HEK293 (cell line): Measurements from ENCODE around the gene C1QL2.

Experiments used
- CTCF ChIA-PET: fragments of 350-600 bp; formaldehyde crosslinking; extraction: SDS; loops from one replicate; lab custom pipeline; 2021; ENCODE audit warnings: antibody characterized with exemption; lab: Yijun Ruan, JAX
- POLR2A ChIA-PET: fragments of 300-600 bp; formaldehyde crosslinking; extraction: SDS; loops from one replicate; lab custom pipeline; 2020; ENCODE audit warnings: antibody characterized with exemption, inconsistent platforms; lab: Yijun Ruan, JAX
- H3K27ac ChIP-seq: fragments of 200-500 bp; sonication (Bioruptor generic); 2 replicates; pipeline ENCODE4 v1.5.1; 2014; ENCODE audit warnings: low read depth, low read length, control low read depth, inconsistent platforms; ENCODE audit errors: extremely low read depth
- H3K36me3 ChIP-seq, 2 experiments: fragments of 200-500 bp in 1 of 2; sonication (Bioruptor generic) in 1 of 2; 1 replicate in 1 of 2; 2 replicates in 1 of 2; pipeline ENCODE4 v1.5.1; 2014 to 2017; ENCODE audit warnings: inconsistent platforms in 2 of 2, low read length in 2 of 2; ENCODE audit not compliant: control insufficient read depth in 2 of 2, insufficient read depth in 1 of 2
- H3K4me1 ChIP-seq: fragments of 200-500 bp; sonication (Bioruptor generic); 2 replicates; pipeline ENCODE4 v1.5.1; 2014; ENCODE audit warnings: mild to moderate bottlenecking, low read length, inconsistent platforms; ENCODE audit not compliant: control insufficient read depth, insufficient read depth
- H3K4me3 ChIP-seq: 2 replicates; pipeline ENCODE4 v1.5.1; 2011; ENCODE audit warnings: low read depth, mild to moderate bottlenecking, control low read depth, low read length, moderate library complexity
- H3K9me3 ChIP-seq: fragments of 200-500 bp; sonication (Bioruptor generic); 2 replicates; pipeline ENCODE4 v1.5.1; 2014; ENCODE audit warnings: low read depth, low read length, inconsistent platforms; ENCODE audit not compliant: control insufficient read depth, insufficient read depth
- GLIS2 ChIP-seq: fragments of 450-650 bp; formaldehyde crosslinking; IDR thresholded peaks from 2 replicates; pipeline ENCODE4 v1.5.1; 2016; ENCODE audit warnings: missing biosample characterization, missing genetic modification characterization
- HOXC10 ChIP-seq: sonication (generic); formaldehyde crosslinking; IDR thresholded peaks from 2 replicates; pipeline ENCODE4 v1.8.1; 2023; ENCODE audit warnings: mild to moderate bottlenecking, missing genetic modification reagents
- KLF1 ChIP-seq: fragments of 450-650 bp; formaldehyde crosslinking; IDR thresholded peaks from 2 replicates; pipeline ENCODE4 v1.5.1; 2016; ENCODE audit warnings: missing biosample characterization, missing genetic modification characterization
- KLF9 ChIP-seq: fragments of 450-650 bp; formaldehyde crosslinking; IDR thresholded peaks from 2 replicates; pipeline ENCODE4 v1.5.1; 2016; ENCODE audit warnings: missing biosample characterization, missing genetic modification characterization, low read depth
- MYNN ChIP-seq: fragments of 450-650 bp; formaldehyde crosslinking; IDR thresholded peaks from 2 replicates; pipeline ENCODE4 v1.5.1; 2016; ENCODE audit warnings: missing biosample characterization, missing genetic modification characterization, borderline replicate concordance
- OSR2 ChIP-seq: fragments of 450-650 bp; formaldehyde crosslinking; IDR thresholded peaks from 2 replicates; pipeline ENCODE4 v1.5.1; 2016; ENCODE audit warnings: missing biosample characterization, missing genetic modification characterization
- REST ChIP-seq: fragments of 450-650 bp; formaldehyde crosslinking; IDR thresholded peaks from 2 replicates; pipeline ENCODE4 v1.5.1; 2016; ENCODE audit warnings: missing biosample characterization, missing genetic modification characterization
- SP3 ChIP-seq: fragments of 450-650 bp; formaldehyde crosslinking; IDR thresholded peaks from 2 replicates; pipeline ENCODE4 v1.5.1; 2016; ENCODE audit warnings: missing biosample characterization, missing genetic modification characterization
- TCF7L2 ChIP-seq: IDR thresholded peaks from 2 replicates; pipeline ENCODE4 v1.6.1; 2011; ENCODE audit warnings: low read depth, mild to moderate bottlenecking, inconsistent platforms, low read length, moderate library complexity, borderline replicate concordance
- ZFP3 ChIP-seq: fragments of 450-650 bp; formaldehyde crosslinking; IDR thresholded peaks from 2 replicates; pipeline ENCODE4 v1.5.1; 2016; ENCODE audit warnings: low read depth, missing biosample characterization, missing genetic modification characterization
- ZNF157 ChIP-seq: fragments of 450-650 bp; formaldehyde crosslinking; IDR thresholded peaks from 2 replicates; pipeline ENCODE4 v1.5.1; 2016; ENCODE audit warnings: missing biosample characterization, missing genetic modification characterization
- ZNF175 ChIP-seq: fragments of 450-650 bp; formaldehyde crosslinking; IDR thresholded peaks from 2 replicates; pipeline ENCODE4 v1.5.1; 2016; ENCODE audit warnings: missing biosample characterization, missing genetic modification characterization
- ZNF221 ChIP-seq: fragments of 450-650 bp; formaldehyde crosslinking; IDR thresholded peaks from 2 replicates; pipeline ENCODE4 v1.5.1; 2017; ENCODE audit warnings: missing biosample characterization, missing genetic modification characterization, borderline replicate concordance
- ZNF223 ChIP-seq: fragments of 450-650 bp; formaldehyde crosslinking; IDR thresholded peaks from 2 replicates; pipeline ENCODE4 v1.5.1; 2016; ENCODE audit warnings: missing biosample characterization, missing genetic modification characterization
- ZNF335 ChIP-seq: fragments of 450-650 bp; formaldehyde crosslinking; conservative IDR thresholded peaks from 2 replicates; pipeline ENCODE4 v1.5.1; 2016; ENCODE audit warnings: missing biosample characterization, missing genetic modification characterization
- ZNF350 ChIP-seq: fragments of 450-650 bp; formaldehyde crosslinking; IDR thresholded peaks from 2 replicates; pipeline ENCODE4 v1.5.0; 2017; ENCODE audit warnings: missing biosample characterization, mild to moderate bottlenecking, missing genetic modification characterization
- ZNF366 ChIP-seq: fragments of 450-650 bp; formaldehyde crosslinking; conservative IDR thresholded peaks from 2 replicates; pipeline ENCODE4 v1.5.1; 2016; ENCODE audit warnings: missing biosample characterization, missing genetic modification characterization
- ZNF391 ChIP-seq: fragments of 450-650 bp; formaldehyde crosslinking; IDR thresholded peaks from 2 replicates; pipeline ENCODE4 v1.5.1; 2016; ENCODE audit warnings: low read depth, missing biosample characterization, missing genetic modification characterization, borderline replicate concordance
- ZNF404 ChIP-seq: fragments of 450-650 bp; formaldehyde crosslinking; IDR thresholded peaks from 2 replicates; pipeline ENCODE4 v1.5.1; 2017; ENCODE audit warnings: missing biosample characterization, missing genetic modification characterization
- ZNF423 ChIP-seq: fragments of 450-650 bp; formaldehyde crosslinking; IDR thresholded peaks from 2 replicates; pipeline ENCODE4 v1.5.1; 2016; ENCODE audit warnings: missing biosample characterization, missing genetic modification characterization
- ZNF433 ChIP-seq: fragments of 450-650 bp; formaldehyde crosslinking; IDR thresholded peaks from 2 replicates; pipeline ENCODE4 v1.5.1; 2016; ENCODE audit warnings: missing biosample characterization, missing genetic modification characterization, low read depth
- ZNF621 ChIP-seq: fragments of 450-650 bp; formaldehyde crosslinking; IDR thresholded peaks from 2 replicates; pipeline ENCODE4 v1.5.1; 2017; ENCODE audit warnings: missing biosample characterization, missing genetic modification characterization
- ZNF623 ChIP-seq: fragments of 450-650 bp; formaldehyde crosslinking; IDR thresholded peaks from 2 replicates; pipeline ENCODE4 v1.5.1; 2016; ENCODE audit warnings: missing biosample characterization, missing genetic modification characterization
- ZNF670 ChIP-seq: fragments of 450-650 bp; formaldehyde crosslinking; IDR thresholded peaks from 2 replicates; pipeline ENCODE4 v1.5.1; 2016; ENCODE audit warnings: missing biosample characterization, missing genetic modification characterization, low read depth
- ZNF785 ChIP-seq: fragments of 450-650 bp; formaldehyde crosslinking; IDR thresholded peaks from 2 replicates; pipeline ENCODE4 v1.5.1; 2016; ENCODE audit warnings: missing biosample characterization, missing genetic modification characterization
- ZNF837 ChIP-seq: fragments of 450-650 bp; formaldehyde crosslinking; IDR thresholded peaks from 2 replicates; pipeline ENCODE4 v1.5.1; 2016; ENCODE audit warnings: missing biosample characterization, missing genetic modification characterization
- ZXDB ChIP-seq: fragments of 450-650 bp; formaldehyde crosslinking; IDR thresholded peaks from 2 replicates; pipeline ENCODE4 v1.5.1; 2016; ENCODE audit warnings: missing biosample characterization, missing genetic modification characterization
- TF ChIP-seq, protein P1 (sequence below): sonication (generic); formaldehyde crosslinking; IDR thresholded peaks from 2 replicates; pipeline ENCODE4 v1.8.1; 2022; ENCODE audit warnings: mild to moderate bottlenecking, moderate library complexity, missing genetic modification reagents
- TF ChIP-seq, protein P2 (sequence below): fragments of 450-650 bp; formaldehyde crosslinking; IDR thresholded peaks from 2 replicates; pipeline ENCODE4 v1.5.1; 2016; ENCODE audit warnings: missing biosample characterization, missing genetic modification characterization

Gene C1QL2

DNA sequence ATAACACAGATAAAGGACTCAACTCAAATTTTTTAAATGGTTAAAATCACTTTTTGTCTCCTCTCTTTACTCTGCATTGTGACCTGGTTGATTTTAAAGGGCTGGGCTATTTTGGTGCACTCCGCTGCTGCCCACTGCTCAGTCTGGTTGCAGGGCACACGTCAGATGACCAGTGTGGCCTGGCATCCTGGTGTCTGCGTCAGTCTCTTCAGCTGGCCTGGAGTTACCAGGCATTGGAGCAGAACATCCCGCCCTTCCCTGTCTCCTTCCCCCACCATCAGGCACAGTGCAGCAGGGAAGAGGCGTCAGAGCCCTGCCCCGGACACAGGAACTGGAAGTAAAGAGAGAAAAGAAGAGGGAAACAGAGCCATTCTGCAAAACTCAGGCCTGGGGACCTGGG is 8.9 kb downstream of the C1QL2 start:
- Histone ChIP-seq H3K9me3 (no peaks in the 10 kb centered on the region), H3K4me1 (no peaks in the 10 kb centered on the region), H3K4me3 (no peak overlapping the region), H3K36me3 (no peaks in the 10 kb centered on the region), H3K27ac (no peak overlapping the region)
- TF ChIP-seq OSR2: no peak
- no peak for TF ChIP-seq ZNF837
- TF ChIP-seq ZNF623 (tag by site-specific recombination): no peak
- TF ChIP-seq ZFP3 (tag by site-specific recombination): no peak
- TF ChIP-seq ZNF433: no peak
- TF ChIP-seq ZNF175: no peak
- TF ChIP-seq REST (tag by site-specific recombination): no peak
- no peak for TF ChIP-seq ZNF670
- no peak for TF ChIP-seq ZNF221
- TF ChIP-seq ZNF391 (tag by site-specific recombination): no peak
- no peak for TF ChIP-seq ZNF350 (tag by site-specific recombination)
- TF ChIP-seq GLIS2 (tag by site-specific recombination): no peak
- TF ChIP-seq ZNF423 (tag by site-specific recombination): no peak
- no peak for TF ChIP-seq TCF7L2
- TF ChIP-seq ZNF404 (tag by site-specific recombination): no peak
- no peak for TF ChIP-seq ZNF335 (tag by site-specific recombination)
- TF ChIP-seq MYNN (tag by site-specific recombination): no peak
- POLR2A ChIA-PET: no interaction called here
- CTCF ChIA-PET: no interaction called here

GRCh38 chr2:119147776-119148715 is 10.5 kb downstream of the C1QL2 start:
- H3K4me1 ChIP-seq: no peaks in the 10 kb centered on the region
- no peaks in the 10 kb centered on the region for H3K36me3 ChIP-seq
- no peak overlapping the region for H3K4me3 ChIP-seq
- H3K27ac ChIP-seq: no peak overlapping the region
- CTCF ChIA-PET: interaction anchor here (1.1 kb wide), 1 partner anchor 11 kb away, joined by 4 read pairs; no protein-coding TSS in a partner anchor
- H3K9me3 ChIP-seq: no peaks in the 10 kb centered on the region
- POLR2A ChIA-PET: no interaction called here
- TF ChIP-seq ZNF223 (tag by site-specific recombination) (no peak), SP3 (tag by site-specific recombination) (no peak), KLF9 (no peak), ZNF366 (tag by site-specific recombination) (no peak), ZNF621 (tag by site-specific recombination) (no peak), ZNF785 (tag by site-specific recombination) (no peak), HOXC10 (no peak), ZXDB (no peak), KLF1 (tag by site-specific recombination) (no peak), ZNF350 (tag by site-specific recombination) (no peak), ZNF157 (tag by site-specific recombination) (no peak)
- TF ChIP-seq, protein P1, sequence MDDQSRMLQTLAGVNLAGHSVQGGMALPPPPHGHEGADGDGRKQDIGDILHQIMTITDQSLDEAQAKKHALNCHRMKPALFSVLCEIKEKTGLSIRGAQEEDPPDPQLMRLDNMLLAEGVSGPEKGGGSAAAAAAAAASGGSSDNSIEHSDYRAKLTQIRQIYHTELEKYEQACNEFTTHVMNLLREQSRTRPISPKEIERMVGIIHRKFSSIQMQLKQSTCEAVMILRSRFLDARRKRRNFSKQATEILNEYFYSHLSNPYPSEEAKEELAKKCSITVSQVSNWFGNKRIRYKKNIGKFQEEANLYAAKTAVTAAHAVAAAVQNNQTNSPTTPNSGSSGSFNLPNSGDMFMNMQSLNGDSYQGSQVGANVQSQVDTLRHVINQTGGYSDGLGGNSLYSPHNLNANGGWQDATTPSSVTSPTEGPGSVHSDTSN: no peak
- TF ChIP-seq, protein P2, sequence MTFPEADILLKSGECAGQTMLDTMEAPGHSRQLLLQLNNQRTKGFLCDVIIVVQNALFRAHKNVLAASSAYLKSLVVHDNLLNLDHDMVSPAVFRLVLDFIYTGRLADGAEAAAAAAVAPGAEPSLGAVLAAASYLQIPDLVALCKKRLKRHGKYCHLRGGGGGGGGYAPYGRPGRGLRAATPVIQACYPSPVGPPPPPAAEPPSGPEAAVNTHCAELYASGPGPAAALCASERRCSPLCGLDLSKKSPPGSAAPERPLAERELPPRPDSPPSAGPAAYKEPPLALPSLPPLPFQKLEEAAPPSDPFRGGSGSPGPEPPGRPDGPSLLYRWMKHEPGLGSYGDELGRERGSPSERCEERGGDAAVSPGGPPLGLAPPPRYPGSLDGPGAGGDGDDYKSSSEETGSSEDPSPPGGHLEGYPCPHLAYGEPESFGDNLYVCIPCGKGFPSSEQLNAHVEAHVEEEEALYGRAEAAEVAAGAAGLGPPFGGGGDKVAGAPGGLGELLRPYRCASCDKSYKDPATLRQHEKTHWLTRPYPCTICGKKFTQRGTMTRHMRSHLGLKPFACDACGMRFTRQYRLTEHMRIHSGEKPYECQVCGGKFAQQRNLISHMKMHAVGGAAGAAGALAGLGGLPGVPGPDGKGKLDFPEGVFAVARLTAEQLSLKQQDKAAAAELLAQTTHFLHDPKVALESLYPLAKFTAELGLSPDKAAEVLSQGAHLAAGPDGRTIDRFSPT (tag by site-specific recombination): no peak
